ENCODE data around the gene P2RX2. TPM values are rescaled to one million over a fixed set of nuclear protein-coding genes. Genes with fewer than 3 reads are reported as not detected.

Gene P2RX2
- polyA plus RNA-seq, 2 of the 4 experiments (the other 2 are of a cell fraction), result not detected

- no peak for TF ChIP-seq E2F6 (IDR thresholded peaks at IDR 0.05; ENCODE audit: borderline replicate concordance, low read depth)
- TF ChIP-seq PBX3 (IDR thresholded peaks at IDR 0.05), result no peak
- no peak for DNase-seq (ENCODE audit: low read depth in 1 of 2, low spot score in 1 of 2)
- FAIRE-seq, result no peak
- POLR2A ChIA-PET, result no interaction called here
- Histone ChIP-seq H3K4me1 (no peaks in the 10 kb centered on the region), H3K4me2 (no peak overlapping the region), H3K4me3 (no peak overlapping the region), H3K9me3 (no peaks in the 10 kb centered on the region), H3K27ac (no peak overlapping the region)
- ATAC-seq, result peak in 1 of 2 experiments; percentile 9; a peak in 2 of 6 replicates
- WGBS (ENCODE audit: missing lambda C conversion rate), result 94% methylated on average over 12 of the region's 12 CpGs
- CTCF ChIA-PET, result interaction anchor here (0.9 to 2.6 kb wide), 5 partner anchors 12 to 167 kb away, joined by 3 to 9 read pairs (median 4); no protein-coding TSS in a partner anchor
Observed at GRCh38 chr12:132580701-132581292, 37.8 kb upstream of the P2RX2 start.

GRCh38 chr12:132581348-132582057 is 37.1 kb upstream of the P2RX2 start:
- Histone ChIP-seq H3K4me3 (no peak overlapping the region), H3K27ac (no peak overlapping the region), H3K4me2 (no peak overlapping the region), H3K4me1 (no peaks in the 10 kb centered on the region), H3K9me3 (no peaks in the 10 kb centered on the region)
- TF ChIP-seq RCOR1 (IDR thresholded peaks at IDR 0.05; ENCODE audit: low read depth, low read length) (no peak), HOXA7 (CRISPR knock-in tag; IDR thresholded peaks at IDR 0.05) (no peak), POLR2AphosphoS2 (conservative IDR thresholded peaks at IDR 0.05; ENCODE audit: low read length) (no peak)
- DNase-seq (ENCODE audit: low read depth in 1 of 2, low spot score in 1 of 2) (no peak), ATAC-seq (no peak), FAIRE-seq (no peak)
- WGBS (ENCODE audit: missing lambda C conversion rate), result 86% methylated on average over 13 of the region's 17 CpGs
- ChIA-PET CTCF (interaction anchor here (1.1 to 2.6 kb wide), 4 partner anchors 13 to 167 kb away, joined by 3 to 9 read pairs (median 4); no protein-coding TSS in a partner anchor), POLR2A (no interaction called here)

- 87% methylated on average over 15 of the region's 24 CpGs for WGBS (ENCODE audit: missing lambda C conversion rate)
- TF ChIP-seq HES2 (IDR thresholded peaks at IDR 0.05), result no peak
- no peak for TF ChIP-seq EP300 (IDR thresholded peaks at IDR 0.05)
- TF ChIP-seq BHLHE40 (IDR thresholded peaks at IDR 0.05; ENCODE audit: low read depth, low read length), result no peak
- no peak for TF ChIP-seq RARB (CRISPR knock-in tag; IDR thresholded peaks at IDR 0.05)
- no peak for TF ChIP-seq CHD2 (IDR thresholded peaks at IDR 0.05; ENCODE audit: low read length, partially characterized antibody)
- no peak for TF ChIP-seq E2F6 (IDR thresholded peaks at IDR 0.05; ENCODE audit: borderline replicate concordance, low read depth)
- TF ChIP-seq POLR2AphosphoS2 (conservative IDR thresholded peaks at IDR 0.05; ENCODE audit: low read length), result no peak
- TF ChIP-seq HMGXB4 (CRISPR knock-in tag; IDR thresholded peaks at IDR 0.05; ENCODE audit: borderline replicate concordance), result no peak
- TF ChIP-seq SREBF2 (IDR thresholded peaks at IDR 0.05), result no peak
- no peak for TF ChIP-seq NR3C1 (IDR thresholded peaks at IDR 0.05)
- no peak for TF ChIP-seq BCL3 (IDR thresholded peaks at IDR 0.05)
Observed at GRCh38 chr12:132582058-132582420, 36.5 kb upstream of the P2RX2 start.

More at GRCh38 chr12:132582058-132582420, 36.5 kb upstream of the P2RX2 start:
- ChIA-PET CTCF (no interaction called here), POLR2A (no interaction called here)
- H3K4me1 ChIP-seq, result no peaks in the 10 kb centered on the region
- ATAC-seq, result no peak
- no peak for DNase-seq (ENCODE audit: low read depth in 1 of 2, low spot score in 1 of 2)
- FAIRE-seq, result no peak
- H3K9me3 ChIP-seq, result no peaks in the 10 kb centered on the region
- H3K4me3 ChIP-seq, result no peak overlapping the region
- no peak overlapping the region for H3K27ac ChIP-seq
- H3K4me2 ChIP-seq, result no peak overlapping the region

Data from A549 (cell line).